Measurements from ENCODE around the gene FAP. TPM values are rescaled to one million over a fixed set of nuclear protein-coding genes. Genes with fewer than 3 reads are reported as not detected.

Gene FAP
- total RNA-seq, 1 experiment from 2014 or later = not detected

DNA sequence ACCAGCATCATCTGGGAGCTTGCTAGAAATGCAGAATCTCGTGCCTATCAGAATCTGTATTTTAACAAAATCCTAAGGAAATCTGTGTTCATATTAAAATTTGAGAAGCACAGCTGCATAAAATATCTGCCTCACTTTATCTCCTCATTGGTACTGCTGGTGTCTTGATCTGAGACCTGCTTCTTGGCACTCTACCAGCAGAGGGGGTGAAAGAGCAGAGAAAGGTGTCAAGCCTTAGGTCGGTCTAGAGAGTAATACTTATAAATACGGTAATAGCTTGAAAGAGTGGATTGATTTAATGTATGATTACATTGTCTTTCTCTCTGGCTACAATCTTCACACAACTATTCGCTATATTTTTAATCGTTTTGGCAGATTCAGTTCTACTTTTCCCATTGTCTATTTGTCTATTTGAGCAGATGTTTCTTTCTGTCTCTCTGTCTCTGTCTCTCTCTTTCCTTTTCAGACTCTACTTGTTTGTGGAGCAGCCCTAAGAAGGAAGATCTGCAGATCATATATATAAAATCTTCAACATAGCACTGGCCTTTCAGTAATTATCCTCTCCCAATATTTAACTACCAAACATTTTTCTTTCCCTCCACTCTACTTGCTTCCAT lies 89.5 kb downstream of the FAP start:
- ATAC-seq (peak; percentile 96), DNase-seq (ENCODE audit: low spot score) (peak; percentile 65)
- Mint-ChIP-seq H3K9me3 (no peaks in the 10 kb centered on the region), H3K27me3 (ENCODE audit: low read depth) (no peaks in the 10 kb centered on the region), H3K27ac (no peak overlapping the region), H3K4me3 (no peak overlapping the region), H3K4me1 (peaks cover 10% of the 10 kb centered on the region), H3K36me3 (no peaks in the 10 kb centered on the region)
- CTCF ChIA-PET = interaction anchor here (0.5 to 2.0 kb wide), 23 partner anchors 9 to 751 kb away, joined by 3 to 29 read pairs (median 4); partner anchors contain the start of gene IFIH1
- POLR2A ChIA-PET = no interaction called here
- TF ChIP-seq, protein P1, sequence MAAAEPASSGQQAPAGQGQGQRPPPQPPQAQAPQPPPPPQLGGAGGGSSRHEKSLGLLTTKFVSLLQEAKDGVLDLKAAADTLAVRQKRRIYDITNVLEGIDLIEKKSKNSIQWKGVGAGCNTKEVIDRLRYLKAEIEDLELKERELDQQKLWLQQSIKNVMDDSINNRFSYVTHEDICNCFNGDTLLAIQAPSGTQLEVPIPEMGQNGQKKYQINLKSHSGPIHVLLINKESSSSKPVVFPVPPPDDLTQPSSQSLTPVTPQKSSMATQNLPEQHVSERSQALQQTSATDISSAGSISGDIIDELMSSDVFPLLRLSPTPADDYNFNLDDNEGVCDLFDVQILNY (CRISPR knock-in tag; IDR thresholded peaks at IDR 0.05) = no peak
- TF ChIP-seq, protein P2, sequence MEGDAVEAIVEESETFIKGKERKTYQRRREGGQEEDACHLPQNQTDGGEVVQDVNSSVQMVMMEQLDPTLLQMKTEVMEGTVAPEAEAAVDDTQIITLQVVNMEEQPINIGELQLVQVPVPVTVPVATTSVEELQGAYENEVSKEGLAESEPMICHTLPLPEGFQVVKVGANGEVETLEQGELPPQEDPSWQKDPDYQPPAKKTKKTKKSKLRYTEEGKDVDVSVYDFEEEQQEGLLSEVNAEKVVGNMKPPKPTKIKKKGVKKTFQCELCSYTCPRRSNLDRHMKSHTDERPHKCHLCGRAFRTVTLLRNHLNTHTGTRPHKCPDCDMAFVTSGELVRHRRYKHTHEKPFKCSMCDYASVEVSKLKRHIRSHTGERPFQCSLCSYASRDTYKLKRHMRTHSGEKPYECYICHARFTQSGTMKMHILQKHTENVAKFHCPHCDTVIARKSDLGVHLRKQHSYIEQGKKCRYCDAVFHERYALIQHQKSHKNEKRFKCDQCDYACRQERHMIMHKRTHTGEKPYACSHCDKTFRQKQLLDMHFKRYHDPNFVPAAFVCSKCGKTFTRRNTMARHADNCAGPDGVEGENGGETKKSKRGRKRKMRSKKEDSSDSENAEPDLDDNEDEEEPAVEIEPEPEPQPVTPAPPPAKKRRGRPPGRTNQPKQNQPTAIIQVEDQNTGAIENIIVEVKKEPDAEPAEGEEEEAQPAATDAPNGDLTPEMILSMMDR (IDR thresholded peaks at IDR 0.05) = peak; percentile 64

DNA sequence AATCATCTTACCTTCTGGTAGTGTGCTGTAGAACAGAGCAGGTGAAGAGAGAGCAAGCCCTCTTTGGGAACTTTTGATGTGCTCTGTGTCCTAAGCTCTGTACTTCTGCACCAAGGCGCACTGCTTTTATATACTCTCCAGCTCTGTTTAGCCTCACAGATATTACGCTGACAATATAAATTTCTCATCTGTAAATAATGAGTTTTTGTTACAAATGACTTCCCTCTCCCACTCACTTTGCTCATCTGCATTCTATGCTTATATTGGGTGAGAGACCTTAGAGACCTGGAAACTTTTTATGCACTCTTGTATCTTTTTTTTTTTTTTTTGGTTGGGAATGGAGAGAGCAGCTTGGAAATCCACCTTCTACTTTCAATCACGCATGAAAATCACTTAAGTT lies 91.1 kb downstream of the FAP start, which contains the start of gene GCG:
GCG (minus strand) TSS at position 101 of the 400 bp plus-strand sequence. CDS start 3,069 bp downstream, outside the sequence.
- CTCF ChIA-PET = interaction anchor here (0.9 to 2.0 kb wide), 2 partner anchors 144 to 149 kb away, joined by 3 to 9 read pairs; no protein-coding TSS in a partner anchor
- no peak for TF ChIP-seq ZNF671 (CRISPR knock-in tag; IDR thresholded peaks at IDR 0.05)
- TF ChIP-seq, protein P3, sequence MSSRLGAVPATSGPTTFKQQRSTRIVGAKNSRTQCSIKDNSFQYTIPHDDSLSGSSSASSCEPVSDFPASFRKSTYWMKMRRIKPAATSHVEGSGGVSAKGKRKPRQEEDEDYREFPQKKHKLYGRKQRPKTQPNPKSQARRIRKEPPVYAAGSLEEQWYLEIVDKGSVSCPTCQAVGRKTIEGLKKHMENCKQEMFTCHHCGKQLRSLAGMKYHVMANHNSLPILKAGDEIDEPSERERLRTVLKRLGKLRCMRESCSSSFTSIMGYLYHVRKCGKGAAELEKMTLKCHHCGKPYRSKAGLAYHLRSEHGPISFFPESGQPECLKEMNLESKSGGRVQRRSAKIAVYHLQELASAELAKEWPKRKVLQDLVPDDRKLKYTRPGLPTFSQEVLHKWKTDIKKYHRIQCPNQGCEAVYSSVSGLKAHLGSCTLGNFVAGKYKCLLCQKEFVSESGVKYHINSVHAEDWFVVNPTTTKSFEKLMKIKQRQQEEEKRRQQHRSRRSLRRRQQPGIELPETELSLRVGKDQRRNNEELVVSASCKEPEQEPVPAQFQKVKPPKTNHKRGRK (CRISPR knock-in tag; IDR thresholded peaks at IDR 0.05; ENCODE audit: borderline replicate concordance) = no peak
- no peak for TF ChIP-seq RELA (CRISPR knock-in tag; IDR thresholded peaks at IDR 0.05; ENCODE audit: borderline replicate concordance)
- no peak for TF ChIP-seq ZNF423 (CRISPR knock-in tag; IDR thresholded peaks at IDR 0.05)
- Mint-ChIP-seq H3K9me3 (no peaks in the 10 kb centered on the region), H3K36me3 (no peaks in the 10 kb centered on the region), H3K4me1 (peaks cover 10% of the 10 kb centered on the region), H3K27ac (no peak within 1 kb of the TSS), H3K27me3 (ENCODE audit: low read depth) (no peaks in the 10 kb centered on the region), H3K4me3 (no peak within 1 kb of the TSS)
- ATAC-seq (no peak), DNase-seq (ENCODE audit: low spot score) (no peak)
- POLR2A ChIA-PET = no interaction called here

DNA sequence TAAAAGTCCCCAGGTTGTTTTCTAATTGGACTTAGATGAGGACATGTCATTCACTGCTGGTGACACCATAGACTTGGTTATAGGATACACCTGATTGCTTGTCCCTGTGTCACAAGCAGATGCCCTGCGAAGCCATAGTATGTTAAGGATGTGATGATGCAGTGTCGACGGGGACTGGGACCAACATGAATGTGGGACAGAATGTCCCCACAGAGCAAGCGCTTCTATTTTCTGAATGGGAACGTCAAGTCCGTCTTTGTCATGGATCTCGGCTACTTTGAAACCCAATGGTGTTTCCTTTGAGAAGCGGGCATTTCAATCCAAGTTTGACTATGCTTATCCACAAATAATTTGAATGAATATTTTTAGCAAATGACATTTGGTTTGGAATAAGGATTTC lies 93.3 kb downstream of the FAP start:
- ChIA-PET CTCF (interaction anchor here (3.7 kb wide), 1 partner anchor 148 kb away, joined by 12 read pairs; no protein-coding TSS in a partner anchor), POLR2A (no interaction called here)
- no peak overlapping the region for H3K27ac Mint-ChIP-seq
- DNase-seq (ENCODE audit: low spot score) (no peak), ATAC-seq (peak; percentile 56)
- peaks cover 10% of the 10 kb centered on the region for H3K4me1 Mint-ChIP-seq
- no peaks in the 10 kb centered on the region for H3K27me3 Mint-ChIP-seq (ENCODE audit: low read depth)
- H3K9me3 Mint-ChIP-seq = no peaks in the 10 kb centered on the region
- no peak overlapping the region for H3K4me3 Mint-ChIP-seq
- TF ChIP-seq, protein P4, sequence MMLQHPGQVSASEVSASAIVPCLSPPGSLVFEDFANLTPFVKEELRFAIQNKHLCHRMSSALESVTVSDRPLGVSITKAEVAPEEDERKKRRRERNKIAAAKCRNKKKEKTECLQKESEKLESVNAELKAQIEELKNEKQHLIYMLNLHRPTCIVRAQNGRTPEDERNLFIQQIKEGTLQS (CRISPR knock-in tag; conservative IDR thresholded peaks at IDR 0.05) = no peak
- TF ChIP-seq, protein P5, sequence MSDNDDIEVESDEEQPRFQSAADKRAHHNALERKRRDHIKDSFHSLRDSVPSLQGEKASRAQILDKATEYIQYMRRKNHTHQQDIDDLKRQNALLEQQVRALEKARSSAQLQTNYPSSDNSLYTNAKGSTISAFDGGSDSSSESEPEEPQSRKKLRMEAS (CRISPR knock-in tag; IDR thresholded peaks at IDR 0.05) = no peak
- TF ChIP-seq, protein P6, sequence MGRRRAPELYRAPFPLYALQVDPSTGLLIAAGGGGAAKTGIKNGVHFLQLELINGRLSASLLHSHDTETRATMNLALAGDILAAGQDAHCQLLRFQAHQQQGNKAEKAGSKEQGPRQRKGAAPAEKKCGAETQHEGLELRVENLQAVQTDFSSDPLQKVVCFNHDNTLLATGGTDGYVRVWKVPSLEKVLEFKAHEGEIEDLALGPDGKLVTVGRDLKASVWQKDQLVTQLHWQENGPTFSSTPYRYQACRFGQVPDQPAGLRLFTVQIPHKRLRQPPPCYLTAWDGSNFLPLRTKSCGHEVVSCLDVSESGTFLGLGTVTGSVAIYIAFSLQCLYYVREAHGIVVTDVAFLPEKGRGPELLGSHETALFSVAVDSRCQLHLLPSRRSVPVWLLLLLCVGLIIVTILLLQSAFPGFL (CRISPR knock-in tag; IDR thresholded peaks at IDR 0.05; ENCODE audit: borderline replicate concordance) = no peak
- TF ChIP-seq CREM (CRISPR knock-in tag; IDR thresholded peaks at IDR 0.05) = no peak
- no peak for TF ChIP-seq SMAD3 (CRISPR knock-in tag; IDR thresholded peaks at IDR 0.05; ENCODE audit: borderline replicate concordance)
- TF ChIP-seq ZNF396 (CRISPR knock-in tag; IDR thresholded peaks at IDR 0.05; ENCODE audit: borderline replicate concordance) = no peak
- TF ChIP-seq, protein P7, sequence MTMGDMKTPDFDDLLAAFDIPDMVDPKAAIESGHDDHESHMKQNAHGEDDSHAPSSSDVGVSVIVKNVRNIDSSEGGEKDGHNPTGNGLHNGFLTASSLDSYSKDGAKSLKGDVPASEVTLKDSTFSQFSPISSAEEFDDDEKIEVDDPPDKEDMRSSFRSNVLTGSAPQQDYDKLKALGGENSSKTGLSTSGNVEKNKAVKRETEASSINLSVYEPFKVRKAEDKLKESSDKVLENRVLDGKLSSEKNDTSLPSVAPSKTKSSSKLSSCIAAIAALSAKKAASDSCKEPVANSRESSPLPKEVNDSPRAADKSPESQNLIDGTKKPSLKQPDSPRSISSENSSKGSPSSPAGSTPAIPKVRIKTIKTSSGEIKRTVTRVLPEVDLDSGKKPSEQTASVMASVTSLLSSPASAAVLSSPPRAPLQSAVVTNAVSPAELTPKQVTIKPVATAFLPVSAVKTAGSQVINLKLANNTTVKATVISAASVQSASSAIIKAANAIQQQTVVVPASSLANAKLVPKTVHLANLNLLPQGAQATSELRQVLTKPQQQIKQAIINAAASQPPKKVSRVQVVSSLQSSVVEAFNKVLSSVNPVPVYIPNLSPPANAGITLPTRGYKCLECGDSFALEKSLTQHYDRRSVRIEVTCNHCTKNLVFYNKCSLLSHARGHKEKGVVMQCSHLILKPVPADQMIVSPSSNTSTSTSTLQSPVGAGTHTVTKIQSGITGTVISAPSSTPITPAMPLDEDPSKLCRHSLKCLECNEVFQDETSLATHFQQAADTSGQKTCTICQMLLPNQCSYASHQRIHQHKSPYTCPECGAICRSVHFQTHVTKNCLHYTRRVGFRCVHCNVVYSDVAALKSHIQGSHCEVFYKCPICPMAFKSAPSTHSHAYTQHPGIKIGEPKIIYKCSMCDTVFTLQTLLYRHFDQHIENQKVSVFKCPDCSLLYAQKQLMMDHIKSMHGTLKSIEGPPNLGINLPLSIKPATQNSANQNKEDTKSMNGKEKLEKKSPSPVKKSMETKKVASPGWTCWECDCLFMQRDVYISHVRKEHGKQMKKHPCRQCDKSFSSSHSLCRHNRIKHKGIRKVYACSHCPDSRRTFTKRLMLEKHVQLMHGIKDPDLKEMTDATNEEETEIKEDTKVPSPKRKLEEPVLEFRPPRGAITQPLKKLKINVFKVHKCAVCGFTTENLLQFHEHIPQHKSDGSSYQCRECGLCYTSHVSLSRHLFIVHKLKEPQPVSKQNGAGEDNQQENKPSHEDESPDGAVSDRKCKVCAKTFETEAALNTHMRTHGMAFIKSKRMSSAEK (CRISPR knock-in tag; IDR thresholded peaks at IDR 0.05; ENCODE audit: borderline replicate concordance) = no peak
- TF ChIP-seq ATF1 (CRISPR knock-in tag; IDR thresholded peaks at IDR 0.05) = no peak
- H3K36me3 Mint-ChIP-seq = no peaks in the 10 kb centered on the region

All from WTC11 (cell line).